Skeletal muscle tissue (tissue), 4 donors: ENCODE measurements around the gene YIPF1. TPM values are rescaled to one million over a fixed set of nuclear protein-coding genes. Genes with fewer than 3 reads are reported as not detected.

ENCODE experiments used
- H3K27ac ChIP-seq: one replicate; pipeline ENCODE4 v1.7.0; 2013; ENCODE audit warnings: mild to moderate bottlenecking, low read depth, low read length, inconsistent platforms
- H3K27me3 ChIP-seq, 3 donors: one replicate each; pipeline ENCODE4 v1.7.0; 2013; ENCODE audit warnings: low read length in 3 of 3; ENCODE audit not compliant: control insufficient read depth in 3 of 3, insufficient read depth in 3 of 3
- H3K36me3 ChIP-seq, 3 donors: one replicate each; pipeline ENCODE4 v1.7.0; 2013; ENCODE audit warnings: low read length in 3 of 3; ENCODE audit not compliant: control insufficient read depth in 3 of 3, insufficient read depth in 3 of 3
- H3K4me1 ChIP-seq, 3 donors: one replicate each; pipeline ENCODE4 v1.7.0; 2013; ENCODE audit warnings: low read length in 3 of 3, mild to moderate bottlenecking in 3 of 3; ENCODE audit not compliant: control insufficient read depth in 3 of 3, insufficient read depth in 3 of 3
- H3K4me3 ChIP-seq, 3 donors: one replicate each; pipeline ENCODE4 v1.7.0; 2013; ENCODE audit warnings: low read length in 3 of 3
- H3K9ac ChIP-seq, 3 donors: one replicate each; pipeline ENCODE4 v1.7.0; 2013; ENCODE audit warnings: low read length in 3 of 3, mild to moderate bottlenecking in 3 of 3, moderate library complexity in 2 of 3, low read depth in 1 of 3
- H3K9me3 ChIP-seq, 3 donors: one replicate each; pipeline ENCODE4 v1.7.0; 2013; ENCODE audit warnings: low read length in 3 of 3; ENCODE audit not compliant: control insufficient read depth in 3 of 3
- total RNA-seq: library from RNA; depleted of rRNA; stranded (reverse); fragments of >200 nt; gene quantifications from one replicate; pipeline ENCODE4 v1.2.3, GENCODE V29; 2014
- donor health status: Osteomylitis.

Gene YIPF1
- total RNA-seq = 14.6 TPM

GRCh38 chr1:53889304-53890298 is at the start of gene YIPF1:
Gene YIPF1, minus strand, starts transcription at chr1:53889797. Its CDS starts 860 bp downstream, at chr1:53888937.
- peak within 1 kb of the TSS; percentile 92 to 98 (median 93) for H3K9ac ChIP-seq
- peaks cover 9 to 13% (median 10%) of the 10 kb centered on the region in 3 donors for H3K4me1 ChIP-seq
- H3K27ac ChIP-seq = peak within 1 kb of the TSS; percentile 76
- H3K9me3 ChIP-seq = no peaks in the 10 kb centered on the region
- peak within 1 kb of the TSS; percentile 99 to 100 (median 99) for H3K4me3 ChIP-seq
- H3K36me3 ChIP-seq = peaks cover 13 to 17% (median 16%) of the 10 kb centered on the region in 3 donors
- no peaks in the 10 kb centered on the region for H3K27me3 ChIP-seq

- Histone ChIP-seq H3K4me3 (no peak overlapping the region), H3K27me3 (no peaks in the 10 kb centered on the region), H3K27ac (no peak overlapping the region), H3K36me3 (no peaks in the 10 kb centered on the region), H3K9me3 (peaks cover 0 to 4% (median 0%) of the 10 kb centered on the region in 3 donors), H3K9ac (no peak overlapping the region), H3K4me1 (no peaks in the 10 kb centered on the region)
Observed at GRCh38 chr1:53938136-53938830, 48.7 kb upstream of the YIPF1 start.

GRCh38 chr1:53936430-53936829 is 46.8 kb upstream of the YIPF1 start:
- H3K9me3 ChIP-seq = peaks cover 0 to 4% (median 0%) of the 10 kb centered on the region in 3 donors
- H3K27ac ChIP-seq = no peak overlapping the region
- no peak overlapping the region for H3K9ac ChIP-seq
- H3K4me3 ChIP-seq = no peak overlapping the region
- no peaks in the 10 kb centered on the region for H3K4me1 ChIP-seq
- H3K36me3 ChIP-seq = no peaks in the 10 kb centered on the region
- no peaks in the 10 kb centered on the region for H3K27me3 ChIP-seq

- Histone ChIP-seq H3K36me3 (no peaks in the 10 kb centered on the region), H3K4me3 (no peak overlapping the region), H3K27me3 (no peaks in the 10 kb centered on the region), H3K27ac (no peak overlapping the region), H3K9ac (no peak overlapping the region), H3K9me3 (peaks cover 0 to 4% (median 0%) of the 10 kb centered on the region in 3 donors), H3K4me1 (no peaks in the 10 kb centered on the region)
Observed at GRCh38 chr1:53934170-53934765, 44.7 kb upstream of the YIPF1 start.

- Histone ChIP-seq H3K27ac (no peak overlapping the region), H3K4me1 (no peaks in the 10 kb centered on the region), H3K4me3 (no peak overlapping the region), H3K27me3 (no peaks in the 10 kb centered on the region), H3K9ac (no peak overlapping the region), H3K36me3 (peaks cover 0 to 17% (median 4%) of the 10 kb centered on the region in 3 donors), H3K9me3 (peaks cover 0 to 4% (median 0%) of the 10 kb centered on the region in 3 donors)
Observed at GRCh38 chr1:53931523-53931922, 41.9 kb upstream of the YIPF1 start.

GRCh38 chr1:53930932-53931331 is 41.3 kb upstream of the YIPF1 start:
- Histone ChIP-seq H3K36me3 (peaks cover 0 to 17% (median 4%) of the 10 kb centered on the region in 3 donors), H3K4me3 (no peak overlapping the region), H3K27ac (no peak overlapping the region), H3K9ac (no peak overlapping the region), H3K27me3 (no peaks in the 10 kb centered on the region), H3K4me1 (no peaks in the 10 kb centered on the region), H3K9me3 (peaks cover 0 to 4% (median 0%) of the 10 kb centered on the region in 3 donors)

GRCh38 chr1:53929246-53929960 is 39.8 kb upstream of the YIPF1 start:
- peaks cover 0 to 2% (median 0%) of the 10 kb centered on the region in 3 donors for H3K9me3 ChIP-seq
- H3K27ac ChIP-seq = no peak overlapping the region
- H3K9ac ChIP-seq = no peak overlapping the region
- H3K36me3 ChIP-seq = peaks cover 0 to 17% (median 4%) of the 10 kb centered on the region in 3 donors
- no peaks in the 10 kb centered on the region for H3K4me1 ChIP-seq
- no peaks in the 10 kb centered on the region for H3K27me3 ChIP-seq
- H3K4me3 ChIP-seq = no peak overlapping the region

GRCh38 chr1:53927376-53927881 is 37.8 kb upstream of the YIPF1 start:
- Histone ChIP-seq H3K4me3 (no peak overlapping the region), H3K27ac (no peak overlapping the region), H3K9me3 (no peaks in the 10 kb centered on the region), H3K27me3 (no peaks in the 10 kb centered on the region), H3K36me3 (peaks cover 0 to 17% (median 9%) of the 10 kb centered on the region in 3 donors), H3K4me1 (no peaks in the 10 kb centered on the region), H3K9ac (no peak overlapping the region)

- H3K9me3 ChIP-seq = no peaks in the 10 kb centered on the region
- H3K36me3 ChIP-seq = peaks cover 2 to 11% (median 5%) of the 10 kb centered on the region in 3 donors
- H3K4me1 ChIP-seq = no peaks in the 10 kb centered on the region
- no peaks in the 10 kb centered on the region for H3K27me3 ChIP-seq
- no peak overlapping the region for H3K4me3 ChIP-seq
- H3K9ac ChIP-seq = no peak overlapping the region
- no peak overlapping the region for H3K27ac ChIP-seq
Observed at GRCh38 chr1:53919675-53920066, 30.1 kb upstream of the YIPF1 start.
